ENCODE measurements around the gene HEATR1.
"Not testable (repeated sequence)": the region's sequence is repeated elsewhere in the genome, so short reads cannot be mapped to it uniquely, and the experiment has no call there.

Gene HEATR1

GRCh38 chr1:236507022-236507700, 97.2 kb downstream of the HEATR1 start:
- peak; percentile 21 for DNase-seq

GRCh38 chr1:236504338-236504737, 100.0 kb downstream of the HEATR1 start:
- DNase-seq = not testable (repeated sequence)

- peak; percentile 80 for DNase-seq
Observed at GRCh38 chr1:236502972-236503639, 101.2 kb downstream of the HEATR1 start.

GRCh38 chr1:236502579-236502971, 101.7 kb downstream of the HEATR1 start:
- DNase-seq = no peak

- no peak for DNase-seq
Observed at GRCh38 chr1:236501093-236501492, 103.2 kb downstream of the HEATR1 start.

Measured in OCI-M1 (cell line).